DND-41 (cell line): ENCODE data around the gene RAI1.

Source experiments
- EZH2 ChIP-seq: IDR thresholded peaks from 3 replicates; pipeline ENCODE4 v1.6.1; 2012; ENCODE audit warnings: borderline replicate concordance, low read depth, mild to moderate bottlenecking, moderate library complexity, low read length, inconsistent platforms; ENCODE audit not compliant: severe bottlenecking
- TF ChIP-seq, protein P1 (sequence below): IDR thresholded peaks from 2 replicates; pipeline ENCODE4 v1.5.1; 2012; ENCODE audit warnings: borderline replicate concordance, low read length, moderate library complexity, mild to moderate bottlenecking; ENCODE audit not compliant: poor library complexity, severe bottlenecking; ENCODE audit errors: extremely low read depth

DNA sequence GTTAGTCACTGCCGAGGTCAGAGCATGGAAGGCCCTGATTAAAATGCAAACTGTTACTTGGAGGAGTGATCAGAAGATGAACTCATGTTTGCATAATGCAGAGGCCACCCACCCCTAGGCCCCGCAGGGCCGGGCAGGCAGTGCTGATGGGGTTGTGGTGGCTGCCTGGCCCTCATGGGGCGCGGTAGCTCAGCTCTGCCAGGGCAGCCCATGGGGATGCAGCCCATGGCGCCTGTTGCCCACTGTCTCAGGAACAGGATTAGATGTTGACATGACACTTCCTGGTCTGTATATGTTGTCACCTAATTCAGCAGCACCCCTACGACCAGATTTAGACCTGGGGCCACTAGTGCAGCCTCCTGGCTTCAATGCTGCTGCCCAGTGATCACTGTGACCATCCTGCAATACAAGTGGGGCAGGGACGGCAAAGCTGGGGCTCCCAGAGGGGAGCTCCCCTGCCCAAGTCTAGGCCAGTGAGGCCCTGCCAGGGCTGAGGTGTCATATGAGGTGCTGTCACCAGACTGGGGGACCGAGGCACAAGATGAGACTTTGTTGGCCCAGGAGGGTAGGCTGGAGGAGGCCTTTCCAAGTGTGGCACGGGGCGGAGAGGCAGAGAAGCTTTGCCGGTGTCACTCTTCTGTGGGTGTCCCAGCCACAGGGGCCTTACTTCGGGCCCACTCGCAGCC, 49.1 kb downstream of the RAI1 start:
- TF ChIP-seq EZH2: no peak
- TF ChIP-seq, protein P1, sequence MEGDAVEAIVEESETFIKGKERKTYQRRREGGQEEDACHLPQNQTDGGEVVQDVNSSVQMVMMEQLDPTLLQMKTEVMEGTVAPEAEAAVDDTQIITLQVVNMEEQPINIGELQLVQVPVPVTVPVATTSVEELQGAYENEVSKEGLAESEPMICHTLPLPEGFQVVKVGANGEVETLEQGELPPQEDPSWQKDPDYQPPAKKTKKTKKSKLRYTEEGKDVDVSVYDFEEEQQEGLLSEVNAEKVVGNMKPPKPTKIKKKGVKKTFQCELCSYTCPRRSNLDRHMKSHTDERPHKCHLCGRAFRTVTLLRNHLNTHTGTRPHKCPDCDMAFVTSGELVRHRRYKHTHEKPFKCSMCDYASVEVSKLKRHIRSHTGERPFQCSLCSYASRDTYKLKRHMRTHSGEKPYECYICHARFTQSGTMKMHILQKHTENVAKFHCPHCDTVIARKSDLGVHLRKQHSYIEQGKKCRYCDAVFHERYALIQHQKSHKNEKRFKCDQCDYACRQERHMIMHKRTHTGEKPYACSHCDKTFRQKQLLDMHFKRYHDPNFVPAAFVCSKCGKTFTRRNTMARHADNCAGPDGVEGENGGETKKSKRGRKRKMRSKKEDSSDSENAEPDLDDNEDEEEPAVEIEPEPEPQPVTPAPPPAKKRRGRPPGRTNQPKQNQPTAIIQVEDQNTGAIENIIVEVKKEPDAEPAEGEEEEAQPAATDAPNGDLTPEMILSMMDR: no peak
